MCF 10A (cell line): ENCODE data around the gene SMIM41. TPM values are rescaled to one million over a fixed set of nuclear protein-coding genes. Genes with fewer than 3 reads are reported as not detected.

Experiments used
- BruUV-seq: library from RNA; stranded (reverse); fragments of 400-500 nt; replicated peaks from 2 replicates; lab custom pipeline; 2021; lab: Mats Ljungman, UMichigan
- CTCF ChIA-PET: fragments of 300-600 bp; sonication (Branson Sonifier 250); formaldehyde crosslinking; extraction: SDS; loops from one replicate; lab custom pipeline; 2021; ENCODE audit warnings: antibody characterized with exemption, inconsistent platforms; lab: Yijun Ruan, JAX
- POLR2A ChIA-PET: fragments of 300-600, 350-650 bp; sonication (Branson Sonifier 250); formaldehyde crosslinking; extraction: SDS; loops from one replicate; lab custom pipeline; 2020; ENCODE audit warnings: antibody characterized with exemption, inconsistent platforms; lab: Yijun Ruan, JAX
- DNase-seq: peaks from one replicate; pipeline ENCODE4 v3.0.0-alpha.2; 2018; ENCODE audit not compliant: unreplicated experiment
- H3K27ac Mint-ChIP-seq: one replicate; pipeline ENCODE4 v1.8.0; 2022; ENCODE audit warnings: mild to moderate bottlenecking, low read depth, mixed read lengths; ENCODE audit not compliant: unreplicated experiment
- H3K27me3 Mint-ChIP-seq: one replicate; pipeline ENCODE4 v1.8.0; 2022; ENCODE audit warnings: mixed read lengths; ENCODE audit not compliant: insufficient read depth, unreplicated experiment
- H3K36me3 Mint-ChIP-seq: one replicate; pipeline ENCODE4 v1.8.0; 2022; ENCODE audit warnings: mild to moderate bottlenecking, moderate library complexity, mixed read lengths; ENCODE audit not compliant: insufficient read depth, unreplicated experiment
- H3K4me1 Mint-ChIP-seq: one replicate; pipeline ENCODE4 v1.8.0; 2022; ENCODE audit warnings: mixed read lengths; ENCODE audit not compliant: insufficient read depth, unreplicated experiment
- H3K4me3 Mint-ChIP-seq: one replicate; pipeline ENCODE4 v1.8.0; 2022; ENCODE audit warnings: mild to moderate bottlenecking, moderate library complexity, mixed read lengths; ENCODE audit not compliant: unreplicated experiment
- H3K9me3 Mint-ChIP-seq: one replicate; pipeline ENCODE4 v1.8.0; 2022; ENCODE audit warnings: mixed read lengths; ENCODE audit not compliant: unreplicated experiment
- intact Hi-C: fragments of 100-400 bp; cut with micrococcal nuclease; formaldehyde crosslinking; loops from 2 replicates; pipeline ENCODE4 v1.14.1; 2022
- total RNA-seq: library from RNA; stranded (reverse); gene quantifications from 2 replicates; pipeline ENCODE4 v1.2.3, GENCODE V29; 2022
- TF ChIP-seq, protein P1 (sequence below): fragments of 200-600 bp; IDR thresholded peaks from one replicate; pipeline ENCODE4 v1.8.0; 2022; ENCODE audit warnings: antibody characterized with exemption, mild to moderate bottlenecking; ENCODE audit not compliant: unreplicated experiment

SMIM41 gene
- total RNA-seq, 1 experiment from 2014 or later: not detected

DNA sequence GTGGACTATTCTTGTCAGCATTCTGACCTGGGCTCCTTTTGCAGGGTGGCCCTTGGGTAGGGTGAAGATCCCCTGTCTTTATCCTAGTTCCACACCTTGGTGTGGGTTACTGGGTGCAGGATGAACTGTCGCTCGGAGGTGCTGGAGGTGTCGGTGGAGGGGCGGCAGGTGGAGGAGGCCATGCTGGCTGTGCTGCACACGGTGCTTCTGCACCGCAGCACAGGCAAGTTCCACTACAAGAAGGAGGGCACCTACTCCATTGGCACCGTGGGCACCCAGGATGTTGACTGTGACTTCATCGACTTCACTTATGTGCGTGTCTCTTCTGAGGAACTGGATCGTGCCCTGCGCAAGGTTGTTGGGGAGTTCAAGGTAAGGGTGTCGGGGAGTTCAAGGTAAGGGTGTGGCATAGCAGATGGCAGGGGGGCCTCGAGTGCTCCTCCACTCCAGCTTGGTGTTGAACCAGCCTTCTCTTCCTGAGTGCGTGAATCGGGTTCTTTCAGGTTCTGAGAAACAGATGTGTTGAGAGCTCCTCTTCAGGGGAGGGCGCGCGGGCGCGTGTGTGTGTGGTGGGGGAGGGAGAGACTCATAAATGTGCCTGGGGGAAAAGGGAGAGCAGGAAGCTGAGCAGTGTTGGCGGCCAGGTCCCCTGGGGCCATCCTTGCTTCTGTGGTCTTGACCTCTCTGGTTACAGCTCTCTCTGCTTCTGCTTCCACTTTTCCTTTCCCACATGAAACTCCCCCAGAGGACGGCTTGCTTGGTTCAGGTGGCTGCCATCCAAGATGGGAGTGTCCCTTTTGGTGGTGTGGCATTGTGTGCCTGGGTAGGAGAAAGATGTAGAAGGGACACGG, 5.7 kb upstream of the SMIM41 start:
- Mint-ChIP-seq H3K4me3 (no peak overlapping the region), H3K36me3 (peaks cover 62% of the 10 kb centered on the region)

GRCh38 chr12:52074971-52075724, 4.4 kb upstream of the SMIM41 start:
- CTCF ChIA-PET: interaction anchor here (0.6 to 32.1 kb wide), 4 partner anchors 9 to 50 kb away, joined by 3 to 560 read pairs (median 4); no protein-coding TSS in a partner anchor
- no peak for DNase-seq
- POLR2A ChIA-PET: interaction anchor here (0.7 kb wide), 1 partner anchor 71 kb away, joined by 6 read pairs; no protein-coding TSS in a partner anchor
- Mint-ChIP-seq H3K27me3 (no peaks in the 10 kb centered on the region), H3K4me1 (peaks cover 22% of the 10 kb centered on the region), H3K9me3 (no peaks in the 10 kb centered on the region), H3K27ac (no peak overlapping the region), H3K4me3 (no peak overlapping the region), H3K36me3 (peaks cover 62% of the 10 kb centered on the region)
- TF ChIP-seq, protein P1, sequence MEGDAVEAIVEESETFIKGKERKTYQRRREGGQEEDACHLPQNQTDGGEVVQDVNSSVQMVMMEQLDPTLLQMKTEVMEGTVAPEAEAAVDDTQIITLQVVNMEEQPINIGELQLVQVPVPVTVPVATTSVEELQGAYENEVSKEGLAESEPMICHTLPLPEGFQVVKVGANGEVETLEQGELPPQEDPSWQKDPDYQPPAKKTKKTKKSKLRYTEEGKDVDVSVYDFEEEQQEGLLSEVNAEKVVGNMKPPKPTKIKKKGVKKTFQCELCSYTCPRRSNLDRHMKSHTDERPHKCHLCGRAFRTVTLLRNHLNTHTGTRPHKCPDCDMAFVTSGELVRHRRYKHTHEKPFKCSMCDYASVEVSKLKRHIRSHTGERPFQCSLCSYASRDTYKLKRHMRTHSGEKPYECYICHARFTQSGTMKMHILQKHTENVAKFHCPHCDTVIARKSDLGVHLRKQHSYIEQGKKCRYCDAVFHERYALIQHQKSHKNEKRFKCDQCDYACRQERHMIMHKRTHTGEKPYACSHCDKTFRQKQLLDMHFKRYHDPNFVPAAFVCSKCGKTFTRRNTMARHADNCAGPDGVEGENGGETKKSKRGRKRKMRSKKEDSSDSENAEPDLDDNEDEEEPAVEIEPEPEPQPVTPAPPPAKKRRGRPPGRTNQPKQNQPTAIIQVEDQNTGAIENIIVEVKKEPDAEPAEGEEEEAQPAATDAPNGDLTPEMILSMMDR: no peak
- intact Hi-C loops: no loop called here
- BruUV-seq: no TSS peak

More for the DNA sequence above, 5.7 kb upstream of the SMIM41 start:
- Mint-ChIP-seq H3K9me3 (no peaks in the 10 kb centered on the region), H3K4me1 (peaks cover 22% of the 10 kb centered on the region), H3K27ac (peak overlapping the region; percentile 70), H3K27me3 (no peaks in the 10 kb centered on the region)
- TF ChIP-seq, protein P1: no peak
- intact Hi-C loops: no loop called here
- CTCF ChIA-PET: interaction anchor here (0.7 to 32.1 kb wide), 2 partner anchors 9 to 49 kb away, joined by 3 to 560 read pairs; no protein-coding TSS in a partner anchor
- BruUV-seq: no TSS peak
- DNase-seq: no peak
- POLR2A ChIA-PET: interaction anchor here (0.7 kb wide), 1 partner anchor 70 kb away, joined by 6 read pairs; no protein-coding TSS in a partner anchor

GRCh38 chr12:52076811-52077210, 2.7 kb upstream of the SMIM41 start:
- H3K4me1 Mint-ChIP-seq: peaks cover 6% of the 10 kb centered on the region
- peaks cover 54% of the 10 kb centered on the region for H3K36me3 Mint-ChIP-seq
- POLR2A ChIA-PET: no interaction called here
- TSS peak; percentile 50 for BruUV-seq
- no peaks in the 10 kb centered on the region for H3K27me3 Mint-ChIP-seq
- intact Hi-C loops: no loop called here
- CTCF ChIA-PET: interaction anchor here (0.6 to 32.1 kb wide), 2 partner anchors 10 to 52 kb away, joined by 5 to 560 read pairs; no protein-coding TSS in a partner anchor
- H3K27ac Mint-ChIP-seq: no peak overlapping the region
- no peaks in the 10 kb centered on the region for H3K9me3 Mint-ChIP-seq
- TF ChIP-seq, protein P1: no peak
- no peak overlapping the region for H3K4me3 Mint-ChIP-seq
- no peak for DNase-seq
